ENCODE data around the gene LANCL3. TPM values are rescaled to one million over a fixed set of nuclear protein-coding genes. Genes with fewer than 3 reads are reported as not detected.

Gene LANCL3
- total RNA-seq, 1 experiment from 2014 or later, result 0.26 TPM

GRCh38 chrX:37608156-37608555, 36.7 kb downstream of the LANCL3 start:
- TF ChIP-seq, protein P1, sequence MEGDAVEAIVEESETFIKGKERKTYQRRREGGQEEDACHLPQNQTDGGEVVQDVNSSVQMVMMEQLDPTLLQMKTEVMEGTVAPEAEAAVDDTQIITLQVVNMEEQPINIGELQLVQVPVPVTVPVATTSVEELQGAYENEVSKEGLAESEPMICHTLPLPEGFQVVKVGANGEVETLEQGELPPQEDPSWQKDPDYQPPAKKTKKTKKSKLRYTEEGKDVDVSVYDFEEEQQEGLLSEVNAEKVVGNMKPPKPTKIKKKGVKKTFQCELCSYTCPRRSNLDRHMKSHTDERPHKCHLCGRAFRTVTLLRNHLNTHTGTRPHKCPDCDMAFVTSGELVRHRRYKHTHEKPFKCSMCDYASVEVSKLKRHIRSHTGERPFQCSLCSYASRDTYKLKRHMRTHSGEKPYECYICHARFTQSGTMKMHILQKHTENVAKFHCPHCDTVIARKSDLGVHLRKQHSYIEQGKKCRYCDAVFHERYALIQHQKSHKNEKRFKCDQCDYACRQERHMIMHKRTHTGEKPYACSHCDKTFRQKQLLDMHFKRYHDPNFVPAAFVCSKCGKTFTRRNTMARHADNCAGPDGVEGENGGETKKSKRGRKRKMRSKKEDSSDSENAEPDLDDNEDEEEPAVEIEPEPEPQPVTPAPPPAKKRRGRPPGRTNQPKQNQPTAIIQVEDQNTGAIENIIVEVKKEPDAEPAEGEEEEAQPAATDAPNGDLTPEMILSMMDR (conservative IDR thresholded peaks at IDR 0.05), result no peak
- peaks cover 12 to 17% of the 10 kb centered on the region in 2 experiments for H3K4me1 Mint-ChIP-seq
- no peaks in the 10 kb centered on the region for H3K27me3 ChIP-seq (ENCODE audit: insufficient read depth, low read length)
- H3K4me3 Mint-ChIP-seq, result no peak overlapping the region
- no peaks in the 10 kb centered on the region for H3K79me2 ChIP-seq (ENCODE audit: insufficient read depth, low read length)
- H3K9me3 Mint-ChIP-seq, result peaks cover 63% of the 10 kb centered on the region in 2 experiments
- H3K9me3 ChIP-seq (ENCODE audit: control insufficient read depth, low read depth, low read length), result no peaks in the 10 kb centered on the region
- H4K20me1 ChIP-seq (ENCODE audit: control insufficient read depth, insufficient read depth, insufficient read length), result no peaks in the 10 kb centered on the region
- no peak overlapping the region for H3K14ac ChIP-seq (ENCODE audit: insufficient read depth, low read length)
- peak; percentile 36 for DNase-seq
- no peak overlapping the region for H2BK20ac ChIP-seq (ENCODE audit: low read depth, low read length, poor library complexity, severe bottlenecking)
- H3K4ac ChIP-seq (ENCODE audit: low read depth, low read length), result no peak overlapping the region
- no peak overlapping the region for H3K27ac ChIP-seq (ENCODE audit: insufficient read length, low read depth, low read length)
- no peak overlapping the region for H2BK12ac ChIP-seq (ENCODE audit: insufficient read length, low read depth, low read length)
- H3K36me3 Mint-ChIP-seq (ENCODE audit: insufficient read depth in 1 of 3, low read depth in 3 of 3), result peaks cover 0 to 4% (median 0%) of the 10 kb centered on the region in 3 experiments; a peak in 3 of 7 replicates
- H4K5ac ChIP-seq (ENCODE audit: insufficient read length, low read depth, low read length), result no peak overlapping the region
- no peak overlapping the region for H3K4me2 ChIP-seq (ENCODE audit: insufficient read depth, insufficient read length, low read length)
- no peaks in the 10 kb centered on the region for H3K23me2 ChIP-seq (ENCODE audit: insufficient read length, low read depth, low read length, poor library complexity, severe bottlenecking)
- no peak overlapping the region for H4K91ac ChIP-seq (ENCODE audit: insufficient read length, low read depth, low read length)
- no peak overlapping the region for H4K8ac ChIP-seq (replicated peaks; ENCODE audit: insufficient read length, low read depth, low read length)
- WGBS (ENCODE audit: extremely low coverage, insufficient read length, low lambda C conversion rate), result no CpG with 5 or more reads among the region's 2 CpGs
- H3K79me1 ChIP-seq (ENCODE audit: insufficient read depth, low read depth, low read length, poor library complexity, severe bottlenecking), result no peaks in the 10 kb centered on the region
- no peak overlapping the region for H3K56ac ChIP-seq (ENCODE audit: insufficient read length, low read depth, low read length)
- no peak overlapping the region for H3K23ac ChIP-seq (ENCODE audit: insufficient read length, low read depth, low read length)
- no peak overlapping the region for H2BK15ac ChIP-seq (ENCODE audit: low read depth, low read length)
- H2AK5ac ChIP-seq (ENCODE audit: insufficient read length, low read length), result no peak overlapping the region
- no peaks in the 10 kb centered on the region for H3K4me1 ChIP-seq (ENCODE audit: insufficient read depth, low read length)
- no peak overlapping the region for H2AFZ ChIP-seq (ENCODE audit: low read length)
- H3T11ph ChIP-seq (ENCODE audit: low read length), result no peak overlapping the region
- H2BK120ac ChIP-seq (ENCODE audit: low read depth, low read length, poor library complexity, severe bottlenecking), result no peak overlapping the region
- H3K27me3 Mint-ChIP-seq (ENCODE audit: low read depth), result no peaks in the 10 kb centered on the region; the same call in none of the 2 replicates
- peak overlapping the region in 1 of 3 experiments; percentile 89; a peak in 1 of 7 replicates for H3K27ac Mint-ChIP-seq
- H2BK5ac ChIP-seq (ENCODE audit: insufficient read length, low read length), result no peak overlapping the region
- no peak overlapping the region for H3K9ac ChIP-seq (ENCODE audit: extremely low read depth, insufficient read length, low read length)
- H3K18ac ChIP-seq (ENCODE audit: insufficient read length, low read depth, low read length), result no peak overlapping the region
